HEK293 (cell line): ENCODE data around the gene SLC25A1.

Source experiments
- CTCF ChIP-seq: fragments of 450-650 bp; formaldehyde crosslinking; IDR thresholded peaks from 2 replicates; pipeline ENCODE4 v1.5.1; 2016; ENCODE audit warnings: missing biosample characterization, missing genetic modification characterization
- PRDM10 ChIP-seq: fragments of 450-650 bp; formaldehyde crosslinking; IDR thresholded peaks from 2 replicates; pipeline ENCODE4 v1.5.1; 2016; ENCODE audit warnings: missing biosample characterization, missing genetic modification characterization
- ZFP3 ChIP-seq: fragments of 450-650 bp; formaldehyde crosslinking; IDR thresholded peaks from 2 replicates; pipeline ENCODE4 v1.5.1; 2016; ENCODE audit warnings: low read depth, missing biosample characterization, missing genetic modification characterization
- ZFP41 ChIP-seq: fragments of 450-650 bp; formaldehyde crosslinking; IDR thresholded peaks from 2 replicates; pipeline ENCODE4 v1.5.1; 2016; ENCODE audit warnings: missing biosample characterization, missing genetic modification characterization, borderline replicate concordance

- TF ChIP-seq CTCF (no peak), ZFP41 (tag by site-specific recombination) (no peak), PRDM10 (tag by site-specific recombination) (no peak), ZFP3 (tag by site-specific recombination) (no peak)
Observed at GRCh38 chr22:19201869-19202798, 23.6 kb upstream of the SLC25A1 start.
